Activated CD4-positive, alpha-beta T cell treated with anti-CD3 and anti-CD28 coated beads for 36 hours (primary cell): ENCODE results near the gene COL23A1. TPM values are rescaled to one million over a fixed set of nuclear protein-coding genes. Genes with fewer than 3 reads are reported as not detected.
"Not testable (repeated sequence)": the region's sequence is repeated elsewhere in the genome, so short reads cannot be mapped to it uniquely, and the experiment has no call there.

Experiments
- ATAC-seq: fragments of 200-7000 bp; cut with Tn5 transposase; one replicate; pipeline ENCODE4 v1.10.0; 2021; ENCODE audit warnings: mild to moderate bottlenecking, moderate library complexity
- CTCF ChIA-PET: fragments of 350-600 bp; sonication (Branson Sonifier 250); formaldehyde crosslinking; loops from one replicate; lab custom pipeline; 2021; ENCODE audit warnings: antibody characterized with exemption; lab: Charles Lee
- POLR2A ChIA-PET: fragments of 350-600 bp; sonication (Branson Sonifier 250); formaldehyde crosslinking; loops from one replicate; lab custom pipeline; 2021; ENCODE audit warnings: antibody characterized with exemption, inconsistent platforms; lab: Charles Lee
- DNase-seq: peaks from one replicate; pipeline ENCODE4 v3.0.0-alpha.2; 2020
- H3K27ac Mint-ChIP-seq: one replicate; pipeline ENCODE4 v1.8.0; 2021; ENCODE audit warnings: mixed read lengths
- H3K27me3 Mint-ChIP-seq: one replicate; pipeline ENCODE4 v1.8.0; 2021; ENCODE audit warnings: mixed read lengths
- H3K36me3 Mint-ChIP-seq: one replicate; pipeline ENCODE4 v1.8.0; 2021; ENCODE audit warnings: low read depth, mixed read lengths
- H3K4me1 Mint-ChIP-seq: one replicate; pipeline ENCODE4 v1.8.0; 2021; ENCODE audit warnings: mixed read lengths
- H3K4me3 Mint-ChIP-seq: one replicate; pipeline ENCODE4 v1.8.0; 2021; ENCODE audit warnings: mild to moderate bottlenecking, moderate library complexity, mixed read lengths
- H3K9me3 Mint-ChIP-seq: one replicate; pipeline ENCODE4 v1.8.0; 2021; ENCODE audit warnings: low read depth, mixed read lengths
- intact Hi-C, 2 experiments: fragments of 100-400 bp; cut with DNase I in 1 of 2; cut with micrococcal nuclease in 1 of 2; formaldehyde crosslinking; loops; one replicate each; pipeline versions ENCODE4 v1.14.2 to v1.15.1; 2022 to 2024; cut with DNase I, micrococcal nuclease
- total RNA-seq, 2 experiments: library from RNA; stranded (reverse); gene quantifications; one replicate each; pipeline ENCODE4 v1.2.3, GENCODE V29; 2021

Gene COL23A1
- total RNA-seq, 2 experiments from 2014 or later, result not detected

DNA sequence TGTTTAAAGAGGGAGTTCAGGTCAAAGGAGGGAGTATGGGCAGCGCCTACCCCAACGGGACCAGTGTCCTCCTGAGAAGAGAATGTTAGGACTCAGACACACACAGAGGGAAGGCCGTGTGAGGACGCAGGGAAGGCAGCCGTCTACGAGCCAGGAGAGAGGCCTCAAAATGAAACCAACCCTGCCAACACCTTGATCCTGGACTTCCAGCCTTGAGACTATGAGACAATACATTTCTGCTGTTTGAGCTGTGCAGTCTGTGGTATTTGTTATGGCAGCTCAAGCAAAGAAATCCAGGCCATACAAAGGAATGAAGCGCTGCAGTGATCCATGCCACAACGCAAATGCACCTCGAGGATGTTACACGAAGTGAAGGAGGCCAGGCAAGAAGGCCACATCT is 97.9 kb downstream of the COL23A1 start:
- Mint-ChIP-seq H3K4me3 (no peak overlapping the region), H3K27ac (no peak overlapping the region), H3K9me3 (peaks cover 3% of the 10 kb centered on the region), H3K27me3 (peaks cover 3% of the 10 kb centered on the region), H3K4me1 (no peaks in the 10 kb centered on the region), H3K36me3 (no peaks in the 10 kb centered on the region)
- intact Hi-C loops, result no loop called here
- no peak for DNase-seq
- no peak for ATAC-seq
- ChIA-PET POLR2A (no interaction called here), CTCF (no interaction called here)

DNA sequence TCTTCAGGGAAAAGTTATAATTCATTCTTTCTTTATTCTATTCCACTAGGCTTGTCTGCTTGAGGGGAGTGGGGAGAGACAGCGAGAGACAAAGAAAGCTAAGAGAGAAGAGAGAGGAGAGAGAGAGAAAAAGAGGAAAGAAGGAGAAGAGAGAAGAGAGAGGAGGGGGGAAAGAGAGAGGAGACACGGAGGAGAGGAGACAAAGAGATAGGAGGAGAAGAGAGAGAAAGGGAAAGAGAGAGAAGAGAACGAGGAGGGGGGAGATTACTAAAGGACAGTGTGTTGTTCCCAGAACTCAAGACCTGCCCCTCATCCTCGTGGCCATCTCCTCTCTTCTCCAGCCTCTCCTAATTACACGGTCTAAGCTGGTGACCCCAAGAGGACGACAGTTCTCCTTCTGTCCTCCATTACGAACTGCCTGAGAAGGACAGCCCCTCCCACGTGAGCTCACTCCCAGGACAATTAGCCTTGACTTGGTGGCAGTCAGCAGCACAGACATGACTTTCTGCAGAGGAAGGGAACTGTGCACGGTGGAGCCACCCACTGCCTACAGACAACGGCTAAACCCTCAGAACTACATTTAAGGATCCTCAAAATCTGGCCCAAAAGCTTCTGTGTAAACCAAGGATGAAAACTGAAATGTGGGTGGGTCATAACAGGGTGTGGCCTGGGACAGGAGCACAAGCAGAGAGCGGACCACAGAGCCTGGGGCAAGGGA is 99.1 kb downstream of the COL23A1 start:
- peaks cover 3% of the 10 kb centered on the region for H3K9me3 Mint-ChIP-seq
- ChIA-PET CTCF (interaction anchor here (0.5 to 1.0 kb wide), 3 partner anchors 30 to 369 kb away, joined by 3 read pairs; partner anchors contain the start of gene ZNF354B), POLR2A (no interaction called here)

DNA sequence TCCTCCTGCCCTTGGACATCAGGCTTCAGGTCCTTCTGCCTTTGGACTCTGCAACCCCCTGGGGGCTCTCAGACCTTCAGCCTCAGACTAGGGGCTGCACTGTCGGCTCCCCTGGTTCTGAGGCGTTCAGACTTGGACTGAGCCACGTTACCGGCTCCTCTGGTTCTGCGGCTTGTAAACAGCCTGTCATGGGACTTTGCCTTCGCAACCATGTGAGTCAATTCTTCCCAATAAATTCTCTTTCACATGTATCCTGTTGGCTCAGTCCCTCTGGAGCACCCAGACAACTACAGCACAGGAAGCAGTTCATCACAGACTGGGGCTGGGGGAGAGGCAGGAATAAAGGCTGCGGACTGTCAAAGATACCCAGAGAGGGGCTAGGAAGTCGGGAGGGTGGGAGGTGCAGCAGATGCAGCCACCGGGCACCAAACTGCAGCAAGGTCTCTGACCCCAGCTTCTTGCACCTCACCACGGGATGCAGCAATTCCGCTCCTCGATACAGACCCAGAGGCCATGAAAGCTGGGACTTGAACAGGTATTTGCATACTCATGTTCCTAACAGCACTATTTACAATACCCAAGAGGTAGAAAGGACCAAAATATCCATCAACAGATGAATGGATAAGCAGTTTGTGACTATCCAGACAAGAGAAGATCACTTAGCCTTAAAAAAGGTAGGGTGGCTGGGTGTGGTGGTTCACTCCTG is 100.8 kb downstream of the COL23A1 start:
- intact Hi-C loops, result no loop called here
- no peaks in the 10 kb centered on the region for H3K4me1 Mint-ChIP-seq
- ChIA-PET POLR2A (no interaction called here), CTCF (no interaction called here)
- H3K36me3 Mint-ChIP-seq, result no peaks in the 10 kb centered on the region
- H3K4me3 Mint-ChIP-seq, result no peak overlapping the region
- peaks cover 3% of the 10 kb centered on the region for H3K9me3 Mint-ChIP-seq
- H3K27me3 Mint-ChIP-seq, result peaks cover 3% of the 10 kb centered on the region
- DNase-seq (no peak), ATAC-seq (no peak)
- H3K27ac Mint-ChIP-seq, result no peak overlapping the region

More for the DNA sequence above, 99.1 kb downstream of the COL23A1 start:
- intact Hi-C loops, result no loop called here
- Mint-ChIP-seq H3K4me1 (no peaks in the 10 kb centered on the region), H3K36me3 (no peaks in the 10 kb centered on the region), H3K27me3 (peaks cover 3% of the 10 kb centered on the region), H3K27ac (no peak overlapping the region), H3K4me3 (no peak overlapping the region)
- ATAC-seq, result no peak
- no peak for DNase-seq

DNA sequence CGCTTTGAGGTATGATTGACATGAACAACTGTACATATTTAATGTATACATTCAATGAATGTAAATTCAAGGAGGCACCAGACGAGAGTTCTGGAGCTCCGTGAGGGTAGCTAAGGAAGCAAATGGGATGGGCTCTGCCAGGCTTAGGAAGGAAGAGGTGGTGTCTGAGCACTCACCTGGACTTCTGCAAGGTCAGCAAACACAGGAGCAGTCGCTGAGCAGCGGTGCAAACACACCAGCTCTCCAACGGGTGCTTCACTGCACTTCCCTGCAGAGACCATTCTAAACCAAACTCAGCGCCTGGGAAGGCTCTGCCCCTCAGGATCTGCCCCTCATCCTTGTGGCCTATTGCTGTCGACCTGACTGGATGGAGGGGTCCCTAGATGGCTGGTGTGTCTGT is 101.5 kb downstream of the COL23A1 start:
- H3K27me3 Mint-ChIP-seq, result peaks cover 3% of the 10 kb centered on the region
- intact Hi-C loops, result no loop called here
- CTCF ChIA-PET, result no interaction called here
- H3K36me3 Mint-ChIP-seq, result no peaks in the 10 kb centered on the region
- no peak for ATAC-seq
- peaks cover 3% of the 10 kb centered on the region for H3K4me1 Mint-ChIP-seq
- no peak for DNase-seq
- no peak overlapping the region for H3K4me3 Mint-ChIP-seq
- no peak overlapping the region for H3K27ac Mint-ChIP-seq
- H3K9me3 Mint-ChIP-seq, result peaks cover 3% of the 10 kb centered on the region
- POLR2A ChIA-PET, result no interaction called here

DNA sequence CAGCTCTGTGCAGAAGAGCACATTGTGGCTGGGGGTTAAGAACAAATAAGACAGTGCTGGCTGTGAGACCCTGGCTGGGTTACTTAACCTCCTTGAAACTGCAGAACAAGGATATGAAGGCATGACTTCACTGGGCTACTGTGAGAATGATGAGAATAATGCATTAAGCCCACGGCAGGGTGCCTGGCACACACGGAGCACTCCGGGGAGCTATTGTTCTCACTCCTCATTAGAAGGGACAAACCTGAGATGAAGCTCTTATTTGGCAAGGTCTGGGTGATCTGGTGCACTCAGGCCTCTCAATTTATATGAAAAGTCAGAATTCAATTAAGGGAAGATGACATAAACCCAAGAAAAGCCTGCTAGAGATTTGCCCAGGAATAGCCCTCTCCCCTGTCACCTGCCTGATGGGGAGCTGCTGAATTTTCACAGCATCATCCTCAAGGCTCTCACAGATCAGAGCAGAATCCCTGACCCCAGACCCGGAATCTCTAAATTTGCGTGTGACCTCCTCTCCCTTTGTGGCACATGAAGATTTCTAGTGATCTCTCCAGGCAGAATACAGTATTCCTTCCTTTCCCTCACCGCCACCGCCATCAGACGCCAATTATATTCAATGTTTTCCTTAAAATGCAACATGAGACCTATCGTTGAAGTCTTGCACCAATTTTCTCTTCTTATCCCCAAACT is 102.1 kb downstream of the COL23A1 start:
- no peak overlapping the region for H3K27ac Mint-ChIP-seq
- H3K4me1 Mint-ChIP-seq, result peaks cover 8% of the 10 kb centered on the region
- peaks cover 3% of the 10 kb centered on the region for H3K9me3 Mint-ChIP-seq
- peaks cover 3% of the 10 kb centered on the region for H3K27me3 Mint-ChIP-seq
- DNase-seq (no peak), ATAC-seq (no peak)
- CTCF ChIA-PET, result no interaction called here
- intact Hi-C loops, result no loop called here
- H3K4me3 Mint-ChIP-seq, result no peak overlapping the region
- H3K36me3 Mint-ChIP-seq, result no peaks in the 10 kb centered on the region
- POLR2A ChIA-PET, result no interaction called here

DNA sequence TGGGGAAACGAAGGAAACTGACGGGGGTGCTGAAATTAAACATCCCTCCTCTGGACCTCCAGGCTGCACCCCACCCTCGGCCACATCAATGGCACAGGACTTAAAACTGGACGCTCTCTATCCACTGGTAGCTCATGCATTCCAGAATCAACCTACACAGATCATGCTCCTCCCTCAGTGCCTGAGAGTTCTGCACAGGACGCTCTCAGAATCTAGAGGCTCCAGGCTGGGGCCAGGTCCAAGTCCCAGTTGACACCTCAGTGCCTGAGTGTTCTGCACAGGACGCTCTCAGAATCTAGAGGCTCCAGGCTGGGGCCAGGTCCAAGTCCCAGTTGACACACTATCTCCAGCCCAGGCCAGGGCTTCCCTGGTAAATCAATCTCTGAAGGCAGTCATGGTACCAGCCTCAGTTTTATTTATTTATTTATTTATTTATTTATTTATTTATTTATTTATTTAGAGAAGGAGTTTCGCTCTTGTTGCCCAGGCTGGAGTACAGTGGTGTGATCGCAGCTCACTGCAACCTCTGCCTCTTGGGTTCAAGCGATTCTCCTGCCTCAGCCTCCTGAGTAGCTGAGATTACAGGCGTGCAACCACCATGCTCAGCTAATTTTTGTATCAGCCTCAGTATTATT is 103.2 kb downstream of the COL23A1 start:
- ATAC-seq, intact Hi-C loops, H3K27ac Mint-ChIP-seq, H3K27me3 Mint-ChIP-seq, POLR2A ChIA-PET, H3K4me3 Mint-ChIP-seq, DNase-seq, H3K36me3 Mint-ChIP-seq, H3K4me1 Mint-ChIP-seq, H3K9me3 Mint-ChIP-seq: not testable (repeated sequence)
- CTCF ChIA-PET, result interaction anchor here (0.8 kb wide), 1 partner anchor 10 kb away, joined by 3 read pairs; no protein-coding TSS in a partner anchor

DNA sequence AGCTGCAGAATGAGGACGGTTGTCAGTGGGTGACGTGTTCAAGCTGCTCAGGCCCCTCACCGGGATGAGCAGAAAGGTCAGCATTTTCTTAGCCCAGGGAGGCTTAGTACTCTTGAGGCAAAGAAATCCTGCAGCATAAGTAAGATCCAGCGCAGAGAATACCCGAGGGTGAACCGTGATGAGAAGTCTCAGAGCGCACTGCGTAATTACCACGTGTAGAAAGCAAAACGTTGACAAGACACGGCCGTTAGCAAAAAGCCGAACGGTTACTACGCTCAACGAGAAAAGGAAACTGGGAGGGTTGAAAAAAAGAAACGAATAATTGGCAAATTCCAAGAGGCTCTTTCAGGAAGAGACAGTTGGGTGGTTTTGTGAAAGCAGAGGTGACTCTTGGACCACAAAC is 104.0 kb downstream of the COL23A1 start:
- intact Hi-C loops, result no loop called here
- Mint-ChIP-seq H3K27me3 (peaks cover 3% of the 10 kb centered on the region), H3K36me3 (no peaks in the 10 kb centered on the region), H3K4me1 (peaks cover 9% of the 10 kb centered on the region), H3K9me3 (peaks cover 3% of the 10 kb centered on the region), H3K4me3 (no peak overlapping the region), H3K27ac (no peak overlapping the region)
- ChIA-PET CTCF (no interaction called here), POLR2A (no interaction called here)
- DNase-seq, result no peak
- no peak for ATAC-seq

DNA sequence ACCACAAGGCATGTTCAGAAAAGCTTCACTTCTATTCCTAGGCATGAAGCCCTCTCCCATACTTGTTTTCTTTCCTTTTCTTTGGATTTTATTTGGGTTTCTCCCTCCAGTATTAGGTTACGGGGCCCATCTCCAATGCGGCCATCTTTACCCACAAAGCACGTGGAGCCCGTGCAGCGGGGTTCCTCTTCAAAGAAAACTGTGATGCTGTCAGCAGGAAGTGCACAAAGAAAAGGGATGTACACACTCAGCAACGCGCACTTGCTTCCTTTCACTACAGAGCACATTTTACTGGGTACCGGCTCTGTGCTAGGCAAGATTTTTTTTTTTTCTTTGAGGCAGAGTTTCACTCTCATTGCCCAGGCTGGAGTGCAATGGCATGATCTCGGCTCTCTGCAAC is 106.6 kb downstream of the COL23A1 start:
- no peaks in the 10 kb centered on the region for H3K36me3 Mint-ChIP-seq
- H3K4me3 Mint-ChIP-seq, result peak overlapping the region; percentile 35
- ChIA-PET CTCF (interaction anchor here (0.7 kb wide), 1 partner anchor 153 kb away, joined by 3 read pairs; no protein-coding TSS in a partner anchor), POLR2A (no interaction called here)
- H3K27me3 Mint-ChIP-seq, result peaks cover 3% of the 10 kb centered on the region
- no peaks in the 10 kb centered on the region for H3K9me3 Mint-ChIP-seq
- intact Hi-C loops, result no loop called here
- H3K4me1 Mint-ChIP-seq, result peaks cover 9% of the 10 kb centered on the region
- ATAC-seq (peak; percentile 90), DNase-seq (peak; percentile 71)
- peak overlapping the region; percentile 76 for H3K27ac Mint-ChIP-seq

DNA sequence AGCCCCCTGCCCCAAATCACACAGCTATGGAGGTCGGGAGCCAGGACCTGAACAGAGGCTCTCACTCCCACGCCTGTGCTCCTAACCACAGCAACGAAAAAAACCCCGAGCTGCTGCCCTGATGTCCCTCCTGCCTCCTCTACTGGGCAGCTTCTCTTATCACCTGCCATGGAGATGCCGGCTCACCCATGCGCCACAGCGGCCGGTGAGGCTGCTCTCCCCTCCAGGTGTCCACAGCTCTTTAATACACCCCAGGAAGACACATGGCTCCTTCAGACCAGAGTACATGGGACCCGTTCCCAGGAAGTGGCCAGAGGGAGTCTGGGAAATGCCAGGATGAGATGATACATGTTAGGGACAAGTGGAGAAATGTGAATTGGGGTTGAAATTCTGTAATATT is 110.9 kb downstream of the COL23A1 start:
- H3K4me1 Mint-ChIP-seq, result peaks cover 9% of the 10 kb centered on the region
- H3K9me3 Mint-ChIP-seq, result no peaks in the 10 kb centered on the region
- ATAC-seq (no peak), DNase-seq (no peak)
- intact Hi-C loops, result no loop called here
- no peaks in the 10 kb centered on the region for H3K36me3 Mint-ChIP-seq
- POLR2A ChIA-PET, result no interaction called here
- CTCF ChIA-PET, result no interaction called here
- no peak overlapping the region for H3K4me3 Mint-ChIP-seq
- no peak overlapping the region for H3K27ac Mint-ChIP-seq
- H3K27me3 Mint-ChIP-seq, result no peaks in the 10 kb centered on the region

DNA sequence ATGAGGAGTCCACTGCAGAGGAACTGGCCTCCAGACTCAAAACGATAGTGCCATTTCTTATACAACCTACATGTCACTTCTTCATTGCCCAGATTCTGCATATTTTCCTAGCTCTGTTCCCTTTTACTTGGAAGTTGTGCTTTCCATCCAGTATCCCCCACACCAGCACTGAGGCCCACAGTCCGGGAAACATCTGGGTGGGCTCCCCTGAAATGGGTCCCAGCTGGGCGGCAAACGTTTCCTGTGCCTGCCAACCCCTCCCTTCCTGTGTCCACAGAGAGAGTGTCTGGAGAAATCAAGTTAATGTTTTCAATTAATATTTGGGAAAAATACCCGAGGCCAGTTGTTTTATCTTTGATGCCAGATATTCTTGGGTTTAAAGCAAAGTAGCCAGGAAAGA is 111.8 kb downstream of the COL23A1 start:
- Mint-ChIP-seq H3K27ac (no peak overlapping the region), H3K27me3 (no peaks in the 10 kb centered on the region), H3K4me1 (peaks cover 8% of the 10 kb centered on the region), H3K4me3 (no peak overlapping the region), H3K9me3 (no peaks in the 10 kb centered on the region), H3K36me3 (no peaks in the 10 kb centered on the region)
- CTCF ChIA-PET, result no interaction called here
- DNase-seq, result no peak
- intact Hi-C loops, result no loop called here
- POLR2A ChIA-PET, result no interaction called here
- no peak for ATAC-seq

DNA sequence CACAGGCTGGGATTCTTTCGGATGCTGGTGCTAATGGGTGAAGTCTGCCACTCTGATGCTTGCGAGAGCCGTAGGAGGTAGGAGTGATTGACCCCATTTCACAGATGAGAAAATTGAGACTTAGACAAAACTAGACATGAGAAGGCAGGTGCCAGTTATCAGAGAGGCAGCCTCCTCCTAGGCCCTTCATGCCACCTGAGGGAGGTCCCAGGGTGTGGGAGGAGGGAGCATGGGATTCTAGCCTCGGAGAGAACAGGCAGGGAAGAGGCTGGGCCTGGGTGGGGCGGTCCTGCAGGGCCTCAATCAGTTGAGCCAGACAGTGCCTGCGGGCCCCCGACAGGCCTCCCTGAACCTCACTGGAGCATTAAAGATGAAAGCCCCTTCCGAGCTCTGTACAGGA is 112.4 kb downstream of the COL23A1 start:
- ATAC-seq (no peak), DNase-seq (no peak)
- intact Hi-C loops, result no loop called here
- Mint-ChIP-seq H3K27ac (no peak overlapping the region), H3K4me1 (peaks cover 4% of the 10 kb centered on the region), H3K4me3 (no peak overlapping the region), H3K36me3 (no peaks in the 10 kb centered on the region), H3K9me3 (no peaks in the 10 kb centered on the region), H3K27me3 (no peaks in the 10 kb centered on the region)
- CTCF ChIA-PET, result no interaction called here
- POLR2A ChIA-PET, result no interaction called here
